GM12878 (cell line): ENCODE results near the gene STOML3. TPM values are rescaled to one million over a fixed set of nuclear protein-coding genes. Genes with fewer than 3 reads are reported as not detected.
A peak's percentile ranks its signal among the peaks of the same experiment; 100 is the strongest.

Experiments used
- ATAC-seq: fragments of 200-7000 bp; cut with Tn5 transposase; 3 replicates; pipeline ENCODE4 v1.9.1; 2020; ENCODE audit warnings: mild to moderate bottlenecking, moderate library complexity
- BruUV-seq: library from RNA; stranded (reverse); fragments of 400-500 nt; replicated peaks from 2 replicates; lab custom pipeline; 2021; lab: Mats Ljungman, UMichigan
- CTCF ChIA-PET: fragments of 300-600 bp; sonication (Branson Sonifier 250); formaldehyde crosslinking; extraction: SDS; loops from one replicate; lab custom pipeline; 2021; ENCODE audit warnings: inconsistent platforms; lab: Yijun Ruan, JAX
- POLR2A ChIA-PET: fragments of 350-600 bp; formaldehyde crosslinking; extraction: SDS; loops from one replicate; lab custom pipeline; 2021; ENCODE audit warnings: inconsistent platforms; lab: Charles Lee
- RAD21 ChIA-PET: fragments of 300-600 bp; sonication (Branson Sonifier 250); formaldehyde crosslinking; loops from one replicate; lab custom pipeline; 2023; ENCODE audit warnings: antibody characterized with exemption; ENCODE audit not compliant: unreplicated experiment; lab: Charles Lee
- SMC1A ChIA-PET: fragments of 300-600 bp; sonication (Branson Sonifier 250); formaldehyde crosslinking; loops from one replicate; lab custom pipeline; 2023; ENCODE audit not compliant: unreplicated experiment, uncharacterized antibody; lab: Charles Lee
- DNase-seq: peaks from one replicate; pipeline ENCODE4 v3.0.0-alpha.2; 2011; ENCODE audit warnings: low read depth, low spot score
- FAIRE-seq: peaks from 3 replicates; lab custom pipeline; 2011; peaks lifted over from hg19 to GRCh38; lab: Jason Lieb, UNC
- H2AFZ ChIP-seq: 2 replicates; pipeline ENCODE4 v1.6.0; 2011; ENCODE audit warnings: low read depth, low read length, control low read depth; ENCODE audit not compliant: control insufficient read depth
- H3K27ac ChIP-seq: 2 replicates; pipeline ENCODE4 v1.5.1; 2011; ENCODE audit warnings: control low read depth; ENCODE audit not compliant: control insufficient read depth, insufficient read depth
- H3K27me3 ChIP-seq, 2 experiments: replicated peaks in 1 of 2; 2 replicates each; pipeline versions ENCODE4 v1.6.0 to v1.6.1; 2011; ENCODE audit warnings: low read length in 1 of 2; ENCODE audit not compliant: control insufficient read depth in 2 of 2, insufficient read depth in 2 of 2
- H3K36me3 ChIP-seq, 2 experiments: 2 replicates each; pipeline ENCODE4 v1.5.1; 2011; ENCODE audit warnings: low read length in 1 of 2; ENCODE audit not compliant: control insufficient read depth in 2 of 2, insufficient read depth in 2 of 2
- H3K4me1 ChIP-seq: 2 replicates; pipeline ENCODE4 v1.6.1; 2011; ENCODE audit warnings: mild to moderate bottlenecking, low read length, moderate library complexity, mixed read lengths; ENCODE audit not compliant: control insufficient read depth, insufficient read depth
- H3K4me2 ChIP-seq: 2 replicates; pipeline ENCODE4 v1.6.0; 2011; ENCODE audit warnings: control low read depth; ENCODE audit not compliant: control insufficient read depth, insufficient read depth
- H3K4me3 ChIP-seq: fragments of 200-600 bp; sonication (generic); 2 replicates; pipeline ENCODE4 v1.5.1; 2016
- H3K79me2 ChIP-seq: 2 replicates; pipeline ENCODE4 v1.6.0; 2011; ENCODE audit warnings: low read length; ENCODE audit not compliant: control insufficient read depth, insufficient read depth
- H3K9ac ChIP-seq: 2 replicates; pipeline ENCODE4 v1.8.0; 2011; ENCODE audit warnings: low read length, control low read depth, mixed read lengths; ENCODE audit not compliant: control insufficient read depth, insufficient read depth
- H3K9me3 ChIP-seq: replicated peaks from 3 replicates; pipeline ENCODE4 v1.5.1; 2011; ENCODE audit warnings: mild to moderate bottlenecking, low read length; ENCODE audit not compliant: control insufficient read depth, insufficient read depth
- H4K20me1 ChIP-seq: 2 replicates; pipeline ENCODE4 v1.6.0; 2011; ENCODE audit not compliant: control insufficient read depth, insufficient read depth
- JUNB ChIP-seq: IDR thresholded peaks from 2 replicates; pipeline ENCODE4 v1.6.1; 2016; ENCODE audit warnings: antibody characterized with exemption, mild to moderate bottlenecking
- PAX8 ChIP-seq: fragments of 450-650 bp; IDR thresholded peaks from 2 replicates; pipeline ENCODE4 v1.6.1; 2017; ENCODE audit warnings: mild to moderate bottlenecking, moderate library complexity
- POLR2AphosphoS5 ChIP-seq: IDR thresholded peaks from 2 replicates; pipeline ENCODE4 v1.6.1; 2011; ENCODE audit warnings: mild to moderate bottlenecking, low read length, inconsistent platforms
- in situ Hi-C: fragments of 300-500 bp; cut with MboI; formaldehyde crosslinking; loops from 9 replicates; pipeline ENCODE4 v1.14.3; 2018; ENCODE audit warnings: mixed read lengths
- intact Hi-C: fragments of 100-400 bp; cut with micrococcal nuclease; formaldehyde crosslinking; loops from one replicate; pipeline ENCODE4 v1.14.2; 2022; ENCODE audit not compliant: unreplicated experiment
- polyA plus RNA-seq, 11 experiments: library from polyadenylated mRNA; depleted of rRNA in 4 of 11; unstranded in 6 of 11; stranded (reverse) in 5 of 11; fragments of >200 nt; fragmentation: Nextera tagmentation in 4 of 11; fragmentation: Illumina TruSeq in 1 of 11; extraction: Ambion mirVana in 4 of 11; extraction: Trizol in 1 of 11; gene quantifications; 1 replicate in 1 of 11; 2 replicates in 10 of 11; pipeline versions ENCODE4 v1.2.1 to v1.2.3, GENCODE V29; 2011 to 2016; ENCODE audit warnings: inconsistent platforms in 2 of 11, missing spikeins in 2 of 11, low read depth in 1 of 11
- total RNA-seq, 4 experiments: library from RNA; depleted of rRNA in 3 of 4; stranded (reverse); fragments of >200 nt in 3 of 4; fragmentation: Illumina TruSeq in 1 of 4; extraction: Trizol in 1 of 4; gene quantifications; 2 replicates each; pipeline versions ENCODE4 v1.2.1 to v1.2.3, GENCODE V29; 2013 to 2021
- TF ChIP-seq, protein P1 (sequence below): fragments of 450-650 bp; IDR thresholded peaks from 2 replicates; pipeline ENCODE4 v1.6.1; 2017; ENCODE audit warnings: mild to moderate bottlenecking, moderate library complexity

The STOML3 gene
- total and polyA plus RNA-seq, 10 of the 15 experiments (the other 5 are each of a cell fraction or from before 2014, with no cell fraction given): not detected

DNA sequence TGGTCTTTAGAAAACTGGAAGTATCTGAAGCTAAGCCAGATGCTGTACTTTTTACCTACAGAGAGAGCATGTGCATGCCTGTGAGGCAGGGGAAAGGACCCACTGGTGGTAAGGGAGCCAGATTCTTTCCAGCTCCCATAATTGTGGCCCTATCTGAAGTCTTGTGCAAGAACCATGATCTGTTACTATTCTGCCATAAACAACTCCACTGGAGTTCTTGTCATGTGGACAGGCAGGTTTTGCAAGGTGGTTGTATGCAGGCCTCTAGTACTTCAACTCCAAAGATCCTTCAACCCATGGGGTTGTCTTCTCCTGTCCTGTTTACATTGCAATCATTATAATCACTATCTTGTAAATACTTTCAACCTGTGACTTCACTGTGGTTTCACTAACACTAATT lies 33.1 kb upstream of the STOML3 start:
- no peak overlapping the region for H3K27ac ChIP-seq
- H3K9me3 ChIP-seq: no peaks in the 10 kb centered on the region
- POLR2A ChIA-PET: interaction anchor here (1.6 kb wide), 1 partner anchor 9 kb away, joined by 4 read pairs; no protein-coding TSS in a partner anchor
- intact Hi-C loops (no loop called here), in situ Hi-C loops (no loop called here)
- TF ChIP-seq JUNB (no peak), POLR2AphosphoS5 (0 out of 2 replicates have a peak, but pooled peaks have one; percentile 28), PAX8 (no peak)
- TF ChIP-seq, protein P1, sequence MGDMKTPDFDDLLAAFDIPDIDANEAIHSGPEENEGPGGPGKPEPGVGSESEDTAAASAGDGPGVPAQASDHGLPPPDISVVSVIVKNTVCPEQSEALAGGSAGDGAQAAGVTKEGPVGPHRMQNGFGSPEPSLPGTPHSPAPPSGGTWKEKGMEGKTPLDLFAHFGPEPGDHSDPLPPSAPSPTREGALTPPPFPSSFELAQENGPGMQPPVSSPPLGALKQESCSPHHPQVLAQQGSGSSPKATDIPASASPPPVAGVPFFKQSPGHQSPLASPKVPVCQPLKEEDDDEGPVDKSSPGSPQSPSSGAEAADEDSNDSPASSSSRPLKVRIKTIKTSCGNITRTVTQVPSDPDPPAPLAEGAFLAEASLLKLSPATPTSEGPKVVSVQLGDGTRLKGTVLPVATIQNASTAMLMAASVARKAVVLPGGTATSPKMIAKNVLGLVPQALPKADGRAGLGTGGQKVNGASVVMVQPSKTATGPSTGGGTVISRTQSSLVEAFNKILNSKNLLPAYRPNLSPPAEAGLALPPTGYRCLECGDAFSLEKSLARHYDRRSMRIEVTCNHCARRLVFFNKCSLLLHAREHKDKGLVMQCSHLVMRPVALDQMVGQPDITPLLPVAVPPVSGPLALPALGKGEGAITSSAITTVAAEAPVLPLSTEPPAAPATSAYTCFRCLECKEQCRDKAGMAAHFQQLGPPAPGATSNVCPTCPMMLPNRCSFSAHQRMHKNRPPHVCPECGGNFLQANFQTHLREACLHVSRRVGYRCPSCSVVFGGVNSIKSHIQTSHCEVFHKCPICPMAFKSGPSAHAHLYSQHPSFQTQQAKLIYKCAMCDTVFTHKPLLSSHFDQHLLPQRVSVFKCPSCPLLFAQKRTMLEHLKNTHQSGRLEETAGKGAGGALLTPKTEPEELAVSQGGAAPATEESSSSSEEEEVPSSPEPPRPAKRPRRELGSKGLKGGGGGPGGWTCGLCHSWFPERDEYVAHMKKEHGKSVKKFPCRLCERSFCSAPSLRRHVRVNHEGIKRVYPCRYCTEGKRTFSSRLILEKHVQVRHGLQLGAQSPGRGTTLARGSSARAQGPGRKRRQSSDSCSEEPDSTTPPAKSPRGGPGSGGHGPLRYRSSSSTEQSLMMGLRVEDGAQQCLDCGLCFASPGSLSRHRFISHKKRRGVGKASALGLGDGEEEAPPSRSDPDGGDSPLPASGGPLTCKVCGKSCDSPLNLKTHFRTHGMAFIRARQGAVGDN: no peak
- no peaks in the 10 kb centered on the region for H3K79me2 ChIP-seq
- no peak overlapping the region for H2AFZ ChIP-seq
- SMC1A ChIA-PET: interaction anchor here (0.6 kb wide), 1 partner anchor 661 kb away, joined by 3 read pairs; no protein-coding TSS in a partner anchor
- no TSS peak for BruUV-seq
- peaks cover 9 to 29% of the 10 kb centered on the region in 2 experiments for H3K36me3 ChIP-seq
- no peak overlapping the region for H3K4me3 ChIP-seq
- RAD21 ChIA-PET: interaction anchor here (1.0 kb wide), 1 partner anchor 13 kb away, joined by 4 read pairs; no protein-coding TSS in a partner anchor
- no peak for FAIRE-seq
- H3K9ac ChIP-seq: no peak overlapping the region
- ATAC-seq: no peak
- CTCF ChIA-PET: interaction anchor here (0.8 kb wide), 1 partner anchor 10 kb away, joined by 3 read pairs; no protein-coding TSS in a partner anchor
- H3K4me2 ChIP-seq: no peak overlapping the region
- H3K4me1 ChIP-seq: no peaks in the 10 kb centered on the region
- H3K27me3 ChIP-seq: no peaks in the 10 kb centered on the region
- DNase-seq: no peak
- no peaks in the 10 kb centered on the region for H4K20me1 ChIP-seq
